PC-3 (cell line): ENCODE results near the gene MS4A15.

ENCODE experiments used
- CTCF ChIP-seq: fragments of 300-600 bp; sonication (generic); conservative IDR thresholded peaks from 2 replicates; pipeline ENCODE4 v1.5.1; 2017; ENCODE audit warnings: antibody characterized with exemption, low read depth, mild to moderate bottlenecking, low read length
- EZH2 ChIP-seq: fragments of 300-600 bp; sonication (generic); IDR thresholded peaks from one replicate; pipeline ENCODE4 v1.6.1; 2017; ENCODE audit warnings: antibody characterized with exemption, mild to moderate bottlenecking, low read length; ENCODE audit not compliant: unreplicated experiment
- EZH2phosphoT487 ChIP-seq: fragments of 300-600 bp; sonication (generic); IDR thresholded peaks from 2 replicates; pipeline ENCODE4 v1.6.1; 2018; ENCODE audit warnings: mild to moderate bottlenecking, antibody characterized with exemption, low read length, borderline replicate concordance

- TF ChIP-seq CTCF = no peak
- TF ChIP-seq EZH2 = no peak
- no peak for TF ChIP-seq EZH2phosphoT487
These were observed 16.1 kb upstream of the MS4A15 start for GRCh38 chr11:60740573-60740972.
